ENCODE data around the gene SYNE2. TPM values are rescaled to one million over a fixed set of nuclear protein-coding genes. Genes with fewer than 3 reads are reported as not detected.
A peak's percentile ranks its signal among the peaks of the same experiment; 100 is the strongest.
"Not testable (repeated sequence)": the region's sequence is repeated elsewhere in the genome, so short reads cannot be mapped to it uniquely, and the experiment has no call there.

Gene SYNE2
- total RNA-seq, 1 experiment from 2014 or later = 67.4 TPM

- Mint-ChIP-seq H3K9me3 (ENCODE audit: unreplicated experiment) (peaks cover 8% of the 10 kb centered on the region), H3K4me1 (ENCODE audit: insufficient read depth, unreplicated experiment) (no peaks in the 10 kb centered on the region), H3K27ac (ENCODE audit: low read depth, unreplicated experiment) (no peak overlapping the region), H3K4me3 (ENCODE audit: unreplicated experiment) (no peak overlapping the region), H3K27me3 (ENCODE audit: insufficient read depth, unreplicated experiment) (no peaks in the 10 kb centered on the region), H3K36me3 (ENCODE audit: insufficient read depth, unreplicated experiment) (peaks cover 12% of the 10 kb centered on the region)
- no peak for TF ChIP-seq CTCF (IDR thresholded peaks at IDR 0.05; ENCODE audit: unreplicated experiment)
- ChIA-PET POLR2A (interaction anchor here (1.0 kb wide), 1 partner anchor 124 kb away, joined by 3 read pairs; no protein-coding TSS in a partner anchor), CTCF (interaction anchor here (1.1 kb wide), 1 partner anchor 252 kb away, joined by 5 read pairs; no protein-coding TSS in a partner anchor)
- no TSS peak for BruUV-seq (replicated peaks)
- intact Hi-C loops (cut with micrococcal nuclease) = no loop called here
- no peak for DNase-seq (ENCODE audit: unreplicated experiment)
Observed at GRCh38 chr14:64012720-64013119, 159.9 kb downstream of the SYNE2 start.

GRCh38 chr14:64025479-64025878, 172.7 kb downstream of the SYNE2 start:
- Mint-ChIP-seq H3K36me3 (ENCODE audit: insufficient read depth, unreplicated experiment) (peaks cover 13% of the 10 kb centered on the region), H3K27me3 (ENCODE audit: insufficient read depth, unreplicated experiment) (no peaks in the 10 kb centered on the region), H3K9me3 (ENCODE audit: unreplicated experiment) (no peaks in the 10 kb centered on the region), H3K4me3 (ENCODE audit: unreplicated experiment) (no peak overlapping the region), H3K4me1 (ENCODE audit: insufficient read depth, unreplicated experiment) (no peaks in the 10 kb centered on the region), H3K27ac (ENCODE audit: low read depth, unreplicated experiment) (no peak overlapping the region)
- TF ChIP-seq CTCF (IDR thresholded peaks at IDR 0.05; ENCODE audit: unreplicated experiment) = no peak
- intact Hi-C loops (cut with micrococcal nuclease) = no loop called here
- CTCF ChIA-PET = interaction anchor here (0.7 to 3.3 kb wide), 2 partner anchors 14 to 284 kb away, joined by 3 to 12 read pairs; no protein-coding TSS in a partner anchor
- no peak for DNase-seq (ENCODE audit: unreplicated experiment)
- BruUV-seq (replicated peaks) = no TSS peak
- POLR2A ChIA-PET = interaction anchor here (0.8 kb wide), 1 partner anchor 280 kb away, joined by 3 read pairs; no protein-coding TSS in a partner anchor

GRCh38 chr14:64026600-64026999, 173.8 kb downstream of the SYNE2 start:
- H3K36me3 Mint-ChIP-seq (ENCODE audit: insufficient read depth, unreplicated experiment) = peaks cover 13% of the 10 kb centered on the region
- H3K27ac Mint-ChIP-seq (ENCODE audit: low read depth, unreplicated experiment) = no peak overlapping the region
- no peaks in the 10 kb centered on the region for H3K9me3 Mint-ChIP-seq (ENCODE audit: unreplicated experiment)
- POLR2A ChIA-PET = no interaction called here
- no peak overlapping the region for H3K4me3 Mint-ChIP-seq (ENCODE audit: unreplicated experiment)
- CTCF ChIA-PET = interaction anchor here (3.3 kb wide), 1 partner anchor 15 kb away, joined by 12 read pairs; no protein-coding TSS in a partner anchor
- DNase-seq (ENCODE audit: unreplicated experiment) = peak; percentile 10
- no TSS peak for BruUV-seq (replicated peaks)
- H3K4me1 Mint-ChIP-seq (ENCODE audit: insufficient read depth, unreplicated experiment) = no peaks in the 10 kb centered on the region
- H3K27me3 Mint-ChIP-seq (ENCODE audit: insufficient read depth, unreplicated experiment) = no peaks in the 10 kb centered on the region
- no peak for TF ChIP-seq CTCF (IDR thresholded peaks at IDR 0.05; ENCODE audit: unreplicated experiment)
- intact Hi-C loops (cut with micrococcal nuclease) = no loop called here

GRCh38 chr14:64035143-64035542, 182.3 kb downstream of the SYNE2 start:
- Mint-ChIP-seq H3K4me3 (ENCODE audit: unreplicated experiment) (no peak overlapping the region), H3K36me3 (ENCODE audit: insufficient read depth, unreplicated experiment) (peaks cover 15% of the 10 kb centered on the region), H3K27me3 (ENCODE audit: insufficient read depth, unreplicated experiment) (no peaks in the 10 kb centered on the region), H3K4me1 (ENCODE audit: insufficient read depth, unreplicated experiment) (peaks cover 9% of the 10 kb centered on the region), H3K27ac (ENCODE audit: low read depth, unreplicated experiment) (no peak overlapping the region), H3K9me3 (ENCODE audit: unreplicated experiment) (no peaks in the 10 kb centered on the region)
- CTCF ChIA-PET = interaction anchor here (0.6 to 1.0 kb wide), 3 partner anchors 26 to 208 kb away, joined by 3 read pairs; no protein-coding TSS in a partner anchor
- POLR2A ChIA-PET = interaction anchor here (0.7 kb wide), 2 partner anchors 382 to 428 kb away, joined by 4 to 6 read pairs; no protein-coding TSS in a partner anchor
- no peak for TF ChIP-seq CTCF (IDR thresholded peaks at IDR 0.05; ENCODE audit: unreplicated experiment)
- intact Hi-C loops (cut with micrococcal nuclease) = no loop called here
- DNase-seq (ENCODE audit: unreplicated experiment) = no peak
- no TSS peak for BruUV-seq (replicated peaks)

- peaks cover 11% of the 10 kb centered on the region for H3K9me3 Mint-ChIP-seq (ENCODE audit: unreplicated experiment)
- H3K27me3 Mint-ChIP-seq (ENCODE audit: insufficient read depth, unreplicated experiment); DNase-seq (ENCODE audit: unreplicated experiment); H3K36me3 Mint-ChIP-seq (ENCODE audit: insufficient read depth, unreplicated experiment); BruUV-seq (replicated peaks); intact Hi-C loops (cut with micrococcal nuclease); H3K4me1 Mint-ChIP-seq (ENCODE audit: insufficient read depth, unreplicated experiment); H3K4me3 Mint-ChIP-seq (ENCODE audit: unreplicated experiment): not testable (repeated sequence)
- H3K27ac Mint-ChIP-seq (ENCODE audit: low read depth, unreplicated experiment) = peak overlapping the region; percentile 57
- CTCF ChIA-PET = interaction anchor here (1.4 to 1.5 kb wide), 2 partner anchors 15 to 238 kb away, joined by 5 to 6 read pairs; no protein-coding TSS in a partner anchor
- POLR2A ChIA-PET = interaction anchor here (1.4 kb wide), 1 partner anchor 45 kb away, joined by 7 read pairs; no protein-coding TSS in a partner anchor
Observed at GRCh38 chr14:64037869-64038745, 185.3 kb downstream of the SYNE2 start.

Data from MCF 10A (cell line).